ENCODE results near the gene VMP1.

DNA sequence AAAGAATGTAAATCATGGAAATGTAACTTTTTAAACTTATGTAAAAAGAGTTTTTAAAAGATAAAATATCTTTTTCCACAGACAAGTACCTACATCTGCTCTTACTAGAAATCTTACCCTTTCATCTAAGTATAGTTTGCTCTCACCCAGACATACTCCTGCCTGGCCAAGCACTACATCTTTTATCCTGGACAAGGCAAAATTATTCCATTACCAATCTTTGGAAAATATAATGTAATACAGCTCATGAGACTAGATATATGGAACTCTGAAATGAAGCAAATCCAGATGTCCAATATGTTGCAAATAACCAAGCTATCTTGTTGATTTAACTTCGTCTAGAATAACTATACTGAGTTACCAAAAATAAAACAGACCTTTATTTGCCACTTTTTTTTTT, 50.0 kb downstream of the VMP1 start:
- TF ChIP-seq, protein P1, sequence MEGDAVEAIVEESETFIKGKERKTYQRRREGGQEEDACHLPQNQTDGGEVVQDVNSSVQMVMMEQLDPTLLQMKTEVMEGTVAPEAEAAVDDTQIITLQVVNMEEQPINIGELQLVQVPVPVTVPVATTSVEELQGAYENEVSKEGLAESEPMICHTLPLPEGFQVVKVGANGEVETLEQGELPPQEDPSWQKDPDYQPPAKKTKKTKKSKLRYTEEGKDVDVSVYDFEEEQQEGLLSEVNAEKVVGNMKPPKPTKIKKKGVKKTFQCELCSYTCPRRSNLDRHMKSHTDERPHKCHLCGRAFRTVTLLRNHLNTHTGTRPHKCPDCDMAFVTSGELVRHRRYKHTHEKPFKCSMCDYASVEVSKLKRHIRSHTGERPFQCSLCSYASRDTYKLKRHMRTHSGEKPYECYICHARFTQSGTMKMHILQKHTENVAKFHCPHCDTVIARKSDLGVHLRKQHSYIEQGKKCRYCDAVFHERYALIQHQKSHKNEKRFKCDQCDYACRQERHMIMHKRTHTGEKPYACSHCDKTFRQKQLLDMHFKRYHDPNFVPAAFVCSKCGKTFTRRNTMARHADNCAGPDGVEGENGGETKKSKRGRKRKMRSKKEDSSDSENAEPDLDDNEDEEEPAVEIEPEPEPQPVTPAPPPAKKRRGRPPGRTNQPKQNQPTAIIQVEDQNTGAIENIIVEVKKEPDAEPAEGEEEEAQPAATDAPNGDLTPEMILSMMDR (conservative IDR thresholded peaks at IDR 0.05; ENCODE audit: low read length): no peak
- no peak for TF ChIP-seq EZH2phosphoT487 (IDR thresholded peaks at IDR 0.05; ENCODE audit: borderline replicate concordance, low read depth, low read length)

Data from OCI-LY7 (cell line).